ENCODE data around the gene CXCR6. TPM values are rescaled to one million over a fixed set of nuclear protein-coding genes. Genes with fewer than 3 reads are reported as not detected.

The CXCR6 gene
- total RNA-seq, 4 donors from 2014 or later: 1.7 to 3.6 (median 2.5) TPM; not detected in 1

DNA sequence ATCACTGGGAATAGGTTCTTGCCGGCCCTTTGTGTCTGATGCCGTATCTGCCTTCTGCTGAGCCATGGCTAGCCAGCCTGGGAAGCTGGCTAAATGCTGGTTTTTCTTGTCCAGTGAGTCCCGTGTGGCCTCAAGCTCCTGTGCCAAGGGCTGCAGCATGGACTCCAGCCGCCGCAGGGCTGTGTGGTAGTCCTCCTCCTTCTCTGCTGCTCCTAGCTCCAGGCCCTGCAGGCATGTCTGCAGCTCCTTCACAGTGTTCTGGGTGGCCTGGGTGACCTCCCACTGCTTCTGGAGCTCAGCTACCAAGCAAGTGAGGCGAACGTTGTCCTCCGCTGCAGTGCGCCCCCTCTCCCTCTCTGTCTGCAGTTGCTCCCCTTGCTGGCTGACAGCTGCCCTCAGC lies 24.9 kb downstream of the CXCR6 start:
- Histone ChIP-seq H3K9me3 (no peaks in the 10 kb centered on the region), H3K36me3 (peaks cover 0 to 98% (median 0%) of the 10 kb centered on the region in 3 donors), H3K27me3 (no peaks in the 10 kb centered on the region), H3K4me1 (peaks cover 0 to 5% (median 0%) of the 10 kb centered on the region in 4 donors), H3K27ac (no peak overlapping the region), H3K4me3 (no peak overlapping the region)
- no peak for TF ChIP-seq POLR2A (IDR thresholded peaks at IDR 0.05)
- TF ChIP-seq, protein P1, sequence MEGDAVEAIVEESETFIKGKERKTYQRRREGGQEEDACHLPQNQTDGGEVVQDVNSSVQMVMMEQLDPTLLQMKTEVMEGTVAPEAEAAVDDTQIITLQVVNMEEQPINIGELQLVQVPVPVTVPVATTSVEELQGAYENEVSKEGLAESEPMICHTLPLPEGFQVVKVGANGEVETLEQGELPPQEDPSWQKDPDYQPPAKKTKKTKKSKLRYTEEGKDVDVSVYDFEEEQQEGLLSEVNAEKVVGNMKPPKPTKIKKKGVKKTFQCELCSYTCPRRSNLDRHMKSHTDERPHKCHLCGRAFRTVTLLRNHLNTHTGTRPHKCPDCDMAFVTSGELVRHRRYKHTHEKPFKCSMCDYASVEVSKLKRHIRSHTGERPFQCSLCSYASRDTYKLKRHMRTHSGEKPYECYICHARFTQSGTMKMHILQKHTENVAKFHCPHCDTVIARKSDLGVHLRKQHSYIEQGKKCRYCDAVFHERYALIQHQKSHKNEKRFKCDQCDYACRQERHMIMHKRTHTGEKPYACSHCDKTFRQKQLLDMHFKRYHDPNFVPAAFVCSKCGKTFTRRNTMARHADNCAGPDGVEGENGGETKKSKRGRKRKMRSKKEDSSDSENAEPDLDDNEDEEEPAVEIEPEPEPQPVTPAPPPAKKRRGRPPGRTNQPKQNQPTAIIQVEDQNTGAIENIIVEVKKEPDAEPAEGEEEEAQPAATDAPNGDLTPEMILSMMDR (IDR thresholded peaks at IDR 0.05): no peak
- no peak for DNase-seq

DNA sequence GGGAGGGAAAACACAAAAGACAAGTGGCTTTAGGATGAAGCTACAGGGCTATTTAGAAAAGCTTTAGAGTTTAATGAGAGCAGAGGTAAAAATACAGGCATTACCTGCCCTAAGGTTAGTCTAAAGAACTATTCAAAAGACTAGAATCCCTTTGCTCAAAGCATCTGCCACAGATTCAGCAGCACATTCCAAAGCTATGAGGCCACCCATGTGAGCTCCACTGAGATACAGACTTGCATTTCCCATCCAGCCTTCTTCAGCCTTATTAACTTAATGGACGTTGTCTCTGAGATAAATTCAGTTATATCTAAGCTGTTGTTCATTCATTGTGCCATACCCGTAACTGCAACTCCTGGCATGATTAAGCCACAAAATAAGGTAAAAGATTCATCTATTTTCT lies 25.4 kb downstream of the CXCR6 start:
- no peak overlapping the region for H3K27ac ChIP-seq
- no peak for TF ChIP-seq POLR2A (IDR thresholded peaks at IDR 0.05)
- TF ChIP-seq, protein P1 (IDR thresholded peaks at IDR 0.05): no peak
- no peak for DNase-seq
- H3K4me1 ChIP-seq: peaks cover 0 to 5% (median 0%) of the 10 kb centered on the region in 4 donors
- no peaks in the 10 kb centered on the region for H3K9me3 ChIP-seq
- no peak overlapping the region for H3K4me3 ChIP-seq
- peaks cover 0 to 99% (median 0%) of the 10 kb centered on the region in 3 donors for H3K36me3 ChIP-seq
- no peaks in the 10 kb centered on the region for H3K27me3 ChIP-seq

DNA sequence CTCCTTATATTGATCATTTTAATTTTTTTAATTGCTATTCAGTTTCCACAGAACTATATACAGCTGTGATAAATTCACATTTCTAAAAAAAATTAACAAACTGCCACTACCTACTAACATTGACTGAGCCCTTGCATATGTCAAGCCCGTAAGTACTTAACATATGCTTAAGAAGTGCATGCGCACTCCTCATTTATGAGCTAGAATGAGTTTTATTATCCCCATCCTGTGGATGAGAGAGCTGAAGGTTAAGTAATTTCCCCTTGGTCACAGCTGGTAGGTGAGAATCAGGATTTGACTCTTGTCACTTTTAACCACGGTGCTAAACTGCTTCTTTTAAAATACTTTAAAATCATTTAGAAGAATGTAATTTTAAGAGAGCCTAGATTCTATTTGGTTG lies 25.9 kb downstream of the CXCR6 start:
- Histone ChIP-seq H3K27ac (no peak overlapping the region), H3K36me3 (peaks cover 0 to 97% (median 0%) of the 10 kb centered on the region in 3 donors), H3K4me3 (no peak overlapping the region), H3K27me3 (no peaks in the 10 kb centered on the region), H3K4me1 (peaks cover 0 to 5% (median 0%) of the 10 kb centered on the region in 4 donors), H3K9me3 (no peaks in the 10 kb centered on the region)
- no peak for DNase-seq
- TF ChIP-seq, protein P1 (IDR thresholded peaks at IDR 0.05): no peak
- TF ChIP-seq POLR2A (IDR thresholded peaks at IDR 0.05): no peak

DNA sequence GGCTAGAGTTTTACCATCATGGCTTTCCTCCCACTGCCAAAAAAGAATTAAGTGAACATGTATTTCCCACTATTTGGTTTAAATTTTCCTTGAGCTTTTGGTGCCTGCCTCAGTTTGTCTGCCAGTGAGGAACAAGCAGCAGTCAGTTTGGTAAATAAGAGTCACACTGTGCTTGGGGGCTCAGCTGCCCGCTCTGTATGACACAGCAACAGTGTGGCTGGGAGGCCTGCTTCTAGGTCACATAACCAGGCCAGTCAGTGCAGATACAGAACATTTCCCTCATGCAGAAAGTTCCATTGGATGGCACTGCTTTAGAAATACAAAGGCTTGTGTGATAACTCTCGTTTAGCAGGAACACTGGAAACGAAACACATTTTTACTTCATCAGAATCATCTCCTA lies 26.7 kb downstream of the CXCR6 start:
- TF ChIP-seq, protein P1 (IDR thresholded peaks at IDR 0.05): no peak
- TF ChIP-seq POLR2A (IDR thresholded peaks at IDR 0.05): no peak
- H3K9me3 ChIP-seq: no peaks in the 10 kb centered on the region
- DNase-seq: no peak
- peaks cover 0 to 96% (median 0%) of the 10 kb centered on the region in 3 donors for H3K36me3 ChIP-seq
- H3K27me3 ChIP-seq: no peaks in the 10 kb centered on the region
- no peak overlapping the region for H3K27ac ChIP-seq
- H3K4me1 ChIP-seq: peaks cover 0 to 5% (median 0%) of the 10 kb centered on the region in 4 donors
- no peak overlapping the region for H3K4me3 ChIP-seq

DNA sequence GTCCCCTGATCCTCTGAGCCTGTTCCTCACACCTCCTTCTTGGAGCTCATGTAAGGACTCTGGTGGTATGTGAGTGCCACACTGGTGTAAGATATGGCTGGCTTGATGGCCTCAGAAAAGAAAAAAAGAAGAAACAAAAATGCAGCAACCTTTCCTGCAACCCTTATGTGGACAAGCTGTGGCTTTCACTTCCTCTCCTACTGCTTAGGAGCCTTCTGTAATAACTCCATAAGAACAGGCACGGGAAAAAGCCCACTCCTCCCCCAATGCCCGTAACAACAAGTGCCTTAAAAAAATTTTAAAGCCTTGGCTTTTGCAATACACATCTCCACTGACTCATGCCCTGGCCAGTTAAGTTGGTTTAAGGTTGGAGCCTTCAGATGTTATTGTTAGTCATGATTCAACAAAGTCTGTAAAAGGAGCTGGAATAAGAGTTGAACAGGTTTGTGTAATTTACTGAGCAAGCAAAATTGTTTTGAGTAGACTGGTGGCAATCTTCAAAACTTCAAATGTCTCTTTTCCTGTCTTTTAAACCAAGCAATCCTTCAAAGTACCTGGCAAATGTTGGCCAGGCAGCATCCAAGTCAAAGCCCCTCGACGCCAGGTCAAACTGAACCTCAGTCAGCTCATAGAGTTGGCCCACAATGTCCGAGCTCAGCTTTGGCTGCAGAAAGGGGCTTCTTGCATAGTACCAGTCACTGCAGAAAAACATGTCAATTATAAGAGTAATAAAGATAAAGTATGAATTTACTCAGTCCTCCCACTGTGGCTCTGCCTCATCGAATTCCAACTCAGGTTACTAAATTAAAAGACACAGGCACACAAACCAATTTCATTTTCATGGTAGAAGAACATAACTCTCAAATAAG lies 29.5 kb downstream of the CXCR6 start:
- H3K36me3 ChIP-seq: peaks cover 0 to 95% (median 0%) of the 10 kb centered on the region in 3 donors
- H3K4me1 ChIP-seq: peaks cover 0 to 7% (median 3%) of the 10 kb centered on the region in 4 donors
- no peak for DNase-seq
- no peak for TF ChIP-seq POLR2A (IDR thresholded peaks at IDR 0.05)
- TF ChIP-seq, protein P1 (IDR thresholded peaks at IDR 0.05): no peak
- no peak overlapping the region for H3K4me3 ChIP-seq
- H3K9me3 ChIP-seq: no peaks in the 10 kb centered on the region
- H3K27ac ChIP-seq: peak overlapping the region in 3 of 4 donors; percentile 26 to 47 (median 38)
- no peaks in the 10 kb centered on the region for H3K27me3 ChIP-seq

Data from Peyer's patch (tissue), 4 donors.